Lung (tissue), 12 donors: ENCODE data around the gene TSPEAR. TPM values are rescaled to one million over a fixed set of nuclear protein-coding genes. Genes with fewer than 3 reads are reported as not detected.
A peak's percentile ranks its signal among the peaks of the same experiment; 100 is the strongest.

Experiments used
- ATAC-seq: fragments of 200-7000 bp; cut with Tn5 transposase; one replicate; pipeline ENCODE4 v1.9.1; 2020; ENCODE audit warnings: moderate number of reproducible peaks; ENCODE audit not compliant: insufficient read depth, low FRiP score
- DNase-seq, 3 donors: peaks; one replicate each; pipeline ENCODE4 v3.0.0-alpha.2; 2013 to 2017
- H3K27ac ChIP-seq, 2 donors: one replicate each; pipeline ENCODE4 v1.5.1; 2013; ENCODE audit warnings: mild to moderate bottlenecking in 2 of 2, moderate library complexity in 2 of 2, control low read depth in 1 of 2, inconsistent platforms in 1 of 2, low read depth in 1 of 2, low read length in 1 of 2
- H3K27me3 ChIP-seq, 3 donors: one replicate each; pipeline ENCODE4 v1.5.1; 2013; ENCODE audit warnings: low read length in 2 of 3; ENCODE audit not compliant: control insufficient read depth in 3 of 3, insufficient read depth in 3 of 3
- H3K36me3 ChIP-seq, 4 donors: one replicate each; pipeline ENCODE4 v1.5.1; 2013; ENCODE audit warnings: low read length in 4 of 4, mild to moderate bottlenecking in 1 of 4, moderate library complexity in 1 of 4; ENCODE audit not compliant: control insufficient read depth in 4 of 4, insufficient read depth in 4 of 4
- H3K4me1 ChIP-seq, 5 donors: one replicate each; pipeline ENCODE4 v1.5.1; 2013; ENCODE audit warnings: low read length in 5 of 5, mild to moderate bottlenecking in 2 of 5, moderate library complexity in 1 of 5; ENCODE audit not compliant: control insufficient read depth in 5 of 5, insufficient read depth in 5 of 5
- H3K4me3 ChIP-seq: one replicate; pipeline ENCODE4 v1.5.1; 2013; ENCODE audit warnings: mild to moderate bottlenecking, control low read depth, moderate library complexity
- H3K9ac ChIP-seq, 2 donors: one replicate each; pipeline ENCODE4 v1.5.1; 2013; ENCODE audit warnings: low read length in 2 of 2, control low read depth in 1 of 2; ENCODE audit not compliant: insufficient read depth in 1 of 2
- H3K9me3 ChIP-seq, 4 donors: one replicate each; pipeline ENCODE4 v1.5.1; 2013; ENCODE audit warnings: low read length in 3 of 4, mild to moderate bottlenecking in 1 of 4, moderate library complexity in 1 of 4; ENCODE audit not compliant: control insufficient read depth in 4 of 4, insufficient read depth in 3 of 4
- CTCF ChIP-seq: IDR thresholded peaks from 2 replicates; pipeline ENCODE4 v1.5.1; 2012; ENCODE audit warnings: mild to moderate bottlenecking; ENCODE audit errors: control extremely low read depth, extremely low read depth
- WGBS, 2 donors: extraction: QIAGEN DNeasy Blood & Tissue Kit; methylation state at CpG; one replicate each; pipeline ENCODE4 v1.1.7; 2013; 5-methylcytosine and 5-hydroxymethylcytosine counted together
- polyA plus RNA-seq, 2 donors: library from polyadenylated mRNA; stranded (reverse); fragments of 200-250 nt; gene quantifications; one replicate each; pipeline ENCODE4 v1.2.1, GENCODE V29; 2013
- total RNA-seq, 2 donors: library from RNA; depleted of rRNA in 1 of 2; stranded (reverse); fragments of >200 nt in 1 of 2; gene quantifications; one replicate each; pipeline ENCODE4 v1.2.1, GENCODE V29; 2014 to 2021
- donor health status: control.
- donor health status: control.
- donor health status: Bipolar disorder and iron deficiency.
- donor health status: healthy.
- donor health status: DM: yes; HTN: yes; CAD: no.

Gene TSPEAR
- total and polyA plus RNA-seq, 4 donors, result 0.02 to 2.1 (median 0.27) TPM

DNA sequence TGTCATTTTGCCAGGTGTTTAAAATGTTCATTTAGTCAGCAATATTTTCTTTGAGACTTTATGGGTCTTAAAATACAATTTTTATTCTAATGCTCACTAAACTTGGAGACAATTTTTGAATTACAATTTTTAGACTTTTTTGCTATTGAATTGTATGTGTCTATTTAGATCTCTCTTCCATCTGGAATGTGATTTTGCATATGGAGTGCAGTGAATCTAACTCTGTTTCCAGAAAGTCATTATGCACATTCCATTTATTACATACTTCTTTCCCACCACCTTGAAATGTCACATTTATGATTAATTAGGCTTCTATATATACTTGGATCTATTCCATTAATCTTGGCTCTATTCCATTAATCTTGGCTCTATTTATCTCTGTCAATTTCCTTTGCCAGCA lies 5.6 kb upstream of the TSPEAR start:
- no peak for TF ChIP-seq CTCF
- Histone ChIP-seq H3K4me3 (no peak overlapping the region), H3K36me3 (no peaks in the 10 kb centered on the region), H3K4me1 (peaks cover 0 to 13% (median 0%) of the 10 kb centered on the region in 5 donors), H3K27me3 (peaks cover 0 to 44% (median 32%) of the 10 kb centered on the region in 3 donors), H3K27ac (no peak overlapping the region), H3K9ac (no peak overlapping the region), H3K9me3 (peaks cover 0 to 3% (median 0%) of the 10 kb centered on the region in 4 donors)
- DNase-seq, result no peak
- no peak for ATAC-seq

- Histone ChIP-seq H3K36me3 (no peaks in the 10 kb centered on the region), H3K9me3 (peaks cover 0 to 3% (median 0%) of the 10 kb centered on the region in 4 donors), H3K4me3 (no peak overlapping the region), H3K27me3 (peaks cover 11 to 63% (median 41%) of the 10 kb centered on the region in 3 donors), H3K4me1 (peaks cover 0 to 23% (median 0%) of the 10 kb centered on the region in 5 donors), H3K9ac (no peak overlapping the region), H3K27ac (no peak overlapping the region)
- 14 to 29% methylated on average over 8 of the region's 8 CpGs for WGBS, 2 donors
- TF ChIP-seq CTCF, result no peak
- DNase-seq, result no peak
- no peak for ATAC-seq
Measured at GRCh38 chr21:44714905-44715304, 3.5 kb upstream of the TSPEAR start.

- peak in 1 of 3 donors; percentile 6 for DNase-seq
- ATAC-seq, result no peak
Measured at GRCh38 chr21:44713846-44714245, 2.5 kb upstream of the TSPEAR start.

More at GRCh38 chr21:44713846-44714245, 2.5 kb upstream of the TSPEAR start:
- Histone ChIP-seq H3K4me3 (no peak overlapping the region), H3K27me3 (peaks cover 17 to 73% (median 51%) of the 10 kb centered on the region in 3 donors), H3K9me3 (peaks cover 0 to 6% (median 0%) of the 10 kb centered on the region in 4 donors), H3K27ac (no peak overlapping the region), H3K4me1 (peaks cover 0 to 30% (median 4%) of the 10 kb centered on the region in 5 donors), H3K36me3 (no peaks in the 10 kb centered on the region), H3K9ac (no peak overlapping the region)
- WGBS, 2 donors, result 85 to 87% methylated on average over 10 of the region's 10 CpGs
- TF ChIP-seq CTCF, result no peak
